HFFc6 (cell line): ENCODE measurements around the gene IL17C. TPM values are rescaled to one million over a fixed set of nuclear protein-coding genes. Genes with fewer than 3 reads are reported as not detected.

ENCODE experiments used
- DNase-seq: peaks from one replicate; pipeline ENCODE4 v3.0.0-alpha.2; 2018
- H3K27ac Mint-ChIP-seq: 2 replicates; pipeline ENCODE4 v1.8.0; 2020; ENCODE audit warnings: mild to moderate bottlenecking, mixed read lengths
- H3K27me3 Mint-ChIP-seq: 2 replicates; pipeline ENCODE4 v1.8.0; 2021; ENCODE audit warnings: mild to moderate bottlenecking, moderate library complexity, mixed read lengths; ENCODE audit not compliant: insufficient read depth
- H3K36me3 Mint-ChIP-seq: 2 replicates; pipeline ENCODE4 v1.8.0; 2021; ENCODE audit warnings: low read depth, mixed read lengths
- H3K4me1 Mint-ChIP-seq: 2 replicates; pipeline ENCODE4 v1.8.0; 2020; ENCODE audit warnings: low read depth, mixed read lengths
- H3K4me3 Mint-ChIP-seq: 2 replicates; pipeline ENCODE4 v1.8.0; 2020; ENCODE audit warnings: mild to moderate bottlenecking, moderate library complexity, mixed read lengths
- H3K9me3 Mint-ChIP-seq: 2 replicates; pipeline ENCODE4 v1.8.0; 2020; ENCODE audit warnings: mild to moderate bottlenecking, mixed read lengths
- CTCF ChIP-seq: fragments of 200-600 bp; sonication (generic); IDR thresholded peaks from 2 replicates; pipeline ENCODE4 v1.5.0; 2021; ENCODE audit warnings: antibody characterized with exemption, mild to moderate bottlenecking
- total RNA-seq, 6 experiments: library from RNA; stranded (reverse); fragmentation: NEBNext Ultra II Directional; extraction: Animal tissue kit (Norgen Biotek cat#: 25700); gene quantifications; 2 replicates in 1 of 6; 3 replicates in 5 of 6; pipeline ENCODE4 v1.2.3, GENCODE V29; 2021

IL17C gene
- total RNA-seq, 6 experiments from 2014 or later: not detected

- Mint-ChIP-seq H3K9me3 (no peaks in the 10 kb centered on the region), H3K4me1 (no peaks in the 10 kb centered on the region), H3K27ac (no peak overlapping the region), H3K36me3 (peaks cover 21% of the 10 kb centered on the region), H3K27me3 (no peaks in the 10 kb centered on the region; the same call in 1 of the 2 replicates), H3K4me3 (no peak overlapping the region)
- no peak for DNase-seq
- no peak for TF ChIP-seq CTCF
Observed at GRCh38 chr16:88593489-88593888, 44.9 kb upstream of the IL17C start.

DNA sequence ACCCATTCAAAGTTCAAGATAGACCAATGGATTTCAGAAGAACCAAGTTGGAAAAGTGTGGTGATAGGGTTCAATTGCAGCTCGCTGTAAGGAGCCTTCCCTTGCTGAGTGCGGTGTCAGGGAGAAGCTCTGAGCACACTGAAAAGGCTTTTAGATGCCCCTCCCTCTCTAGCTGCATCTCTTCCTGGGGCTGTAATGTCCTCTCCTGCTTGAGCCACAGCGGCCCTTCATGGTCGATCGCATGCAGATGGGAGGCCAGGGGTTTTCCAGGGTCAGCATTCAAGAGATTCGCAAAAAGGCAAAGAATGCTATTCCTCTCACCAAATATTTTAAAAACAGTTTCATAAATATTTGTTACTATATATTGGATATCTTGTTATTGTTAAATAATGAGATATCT lies 44.5 kb upstream of the IL17C start:
- Mint-ChIP-seq H3K4me3 (no peak overlapping the region), H3K4me1 (no peaks in the 10 kb centered on the region), H3K9me3 (no peaks in the 10 kb centered on the region), H3K27ac (no peak overlapping the region), H3K36me3 (peaks cover 21% of the 10 kb centered on the region), H3K27me3 (no peaks in the 10 kb centered on the region; the same call in 1 of the 2 replicates)
- no peak for DNase-seq
- no peak for TF ChIP-seq CTCF

- no peak overlapping the region for H3K4me3 Mint-ChIP-seq
- H3K27ac Mint-ChIP-seq: no peak overlapping the region
- H3K4me1 Mint-ChIP-seq: no peaks in the 10 kb centered on the region
- no peak for TF ChIP-seq CTCF
- H3K9me3 Mint-ChIP-seq: no peaks in the 10 kb centered on the region
- H3K27me3 Mint-ChIP-seq: no peaks in the 10 kb centered on the region; the same call in 1 of the 2 replicates
- peaks cover 19% of the 10 kb centered on the region for H3K36me3 Mint-ChIP-seq
- DNase-seq: no peak
Observed at GRCh38 chr16:88595101-88595500, 43.3 kb upstream of the IL17C start.

DNA sequence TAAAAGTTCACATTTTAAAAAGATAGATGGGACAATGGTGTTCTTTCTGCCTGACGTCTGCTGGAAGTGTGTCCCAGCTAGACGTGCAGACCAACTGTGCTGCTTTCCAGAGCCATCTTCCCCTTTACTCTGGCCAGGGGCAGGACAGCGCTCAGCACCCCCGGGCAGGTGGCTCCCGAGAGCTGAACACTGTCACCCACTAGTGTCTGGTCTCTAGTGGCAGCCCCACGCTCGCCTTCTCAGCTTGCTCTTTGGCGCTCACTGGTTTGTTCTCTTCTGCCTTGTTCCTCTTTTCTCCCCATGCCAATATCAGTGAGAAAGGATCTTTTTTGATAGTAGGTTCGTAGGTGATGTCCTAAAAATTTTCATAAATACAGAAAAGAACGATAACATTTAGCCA lies 42.5 kb upstream of the IL17C start:
- H3K36me3 Mint-ChIP-seq: peaks cover 24% of the 10 kb centered on the region
- H3K27ac Mint-ChIP-seq: no peak overlapping the region
- no peak for DNase-seq
- no peaks in the 10 kb centered on the region for H3K4me1 Mint-ChIP-seq
- no peaks in the 10 kb centered on the region for H3K9me3 Mint-ChIP-seq
- no peak for TF ChIP-seq CTCF
- no peak overlapping the region for H3K4me3 Mint-ChIP-seq
- no peaks in the 10 kb centered on the region; the same call in 1 of the 2 replicates for H3K27me3 Mint-ChIP-seq

DNA sequence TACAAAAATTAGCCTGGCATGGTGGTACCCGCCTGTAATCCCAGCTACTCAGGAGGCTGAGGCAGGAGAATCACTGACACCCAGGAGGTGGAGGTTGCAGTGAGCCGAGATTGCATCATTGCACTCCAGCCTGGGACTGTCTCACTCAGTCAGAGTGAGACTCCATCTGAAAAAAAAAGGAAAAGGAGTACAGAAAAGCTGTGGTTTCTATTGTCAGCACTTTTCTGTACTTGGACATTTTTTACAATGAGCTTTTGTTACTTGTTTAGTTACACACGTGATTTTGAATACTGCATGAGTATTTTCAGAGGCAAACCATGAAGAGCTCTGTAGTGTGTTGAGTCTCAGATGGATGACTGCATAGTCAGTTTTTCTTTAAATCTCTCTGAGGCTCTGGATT lies 41.9 kb upstream of the IL17C start:
- H3K4me1 Mint-ChIP-seq: no peaks in the 10 kb centered on the region
- no peak for DNase-seq
- H3K9me3 Mint-ChIP-seq: no peaks in the 10 kb centered on the region
- H3K27me3 Mint-ChIP-seq: no peaks in the 10 kb centered on the region; the same call in 1 of the 2 replicates
- H3K36me3 Mint-ChIP-seq: peaks cover 24% of the 10 kb centered on the region
- H3K27ac Mint-ChIP-seq: no peak overlapping the region
- H3K4me3 Mint-ChIP-seq: no peak overlapping the region
- TF ChIP-seq CTCF: no peak
